H9 (cell line): ENCODE measurements around the gene FBXL12. TPM values are rescaled to one million over a fixed set of nuclear protein-coding genes. Genes with fewer than 3 reads are reported as not detected.

ENCODE experiments used
- DNase-seq: peaks from one replicate; pipeline ENCODE4 v3.0.0-alpha.2; 2017
- H2AFZ ChIP-seq: one replicate; pipeline ENCODE4 v1.6.1; 2013; ENCODE audit warnings: mild to moderate bottlenecking, low read length, control low read depth, moderate library complexity
- H2AK5ac ChIP-seq: 2 replicates; pipeline ENCODE4 v1.6.1; 2013; ENCODE audit warnings: low read length, control low read depth, mixed read lengths; ENCODE audit not compliant: insufficient read length
- H2BK120ac ChIP-seq: one replicate; pipeline ENCODE4 v1.6.1; 2013; ENCODE audit warnings: low read depth, mild to moderate bottlenecking, low read length, control low read depth, inconsistent platforms; ENCODE audit not compliant: poor library complexity, severe bottlenecking
- H2BK12ac ChIP-seq: 2 replicates; pipeline ENCODE4 v1.6.1; 2013; ENCODE audit warnings: low read length, control low read depth, mixed read lengths, low read depth; ENCODE audit not compliant: insufficient read length
- H2BK15ac ChIP-seq: 2 replicates; pipeline ENCODE4 v1.6.1; 2013; ENCODE audit warnings: low read depth, low read length, control low read depth
- H2BK20ac ChIP-seq: one replicate; pipeline ENCODE4 v1.6.1; 2013; ENCODE audit warnings: low read depth, mild to moderate bottlenecking, low read length, control low read depth, inconsistent platforms; ENCODE audit not compliant: poor library complexity, severe bottlenecking
- H2BK5ac ChIP-seq: 2 replicates; pipeline ENCODE4 v1.6.1; 2013; ENCODE audit warnings: low read length, control low read depth, mixed read lengths; ENCODE audit not compliant: insufficient read length
- H3K14ac ChIP-seq: 2 replicates; pipeline ENCODE4 v1.6.1; 2013; ENCODE audit warnings: low read length, control low read depth; ENCODE audit not compliant: insufficient read depth
- H3K18ac ChIP-seq: 2 replicates; pipeline ENCODE4 v1.6.1; 2013; ENCODE audit warnings: low read depth, mild to moderate bottlenecking, mixed read lengths, low read length, control low read depth; ENCODE audit not compliant: insufficient read length
- H3K23ac ChIP-seq: 2 replicates; pipeline ENCODE4 v1.6.1; 2013; ENCODE audit warnings: low read length, control low read depth, mixed read lengths, low read depth; ENCODE audit not compliant: insufficient read length
- H3K23me2 ChIP-seq: 2 replicates; pipeline ENCODE4 v1.6.1; 2013; ENCODE audit warnings: low read depth, mild to moderate bottlenecking, mixed read lengths, low read length, control low read depth; ENCODE audit not compliant: insufficient read length, poor library complexity, severe bottlenecking
- H3K27ac ChIP-seq: 2 replicates; pipeline ENCODE4 v1.5.1; 2013; ENCODE audit warnings: low read length, control low read depth, mixed read lengths, low read depth; ENCODE audit not compliant: insufficient read length
- H3K27me3 ChIP-seq: 2 replicates; pipeline ENCODE4 v1.6.1; 2013; ENCODE audit warnings: low read length, control low read depth, inconsistent platforms; ENCODE audit not compliant: insufficient read depth
- H3K4ac ChIP-seq: 2 replicates; pipeline ENCODE4 v1.6.1; 2013; ENCODE audit warnings: low read depth, mild to moderate bottlenecking, control low read depth, inconsistent platforms, low read length, moderate library complexity
- H3K4me1 ChIP-seq: 2 replicates; pipeline ENCODE4 v1.6.1; 2013; ENCODE audit warnings: low read length, control low read depth, inconsistent platforms; ENCODE audit not compliant: insufficient read depth
- H3K4me2 ChIP-seq: 2 replicates; pipeline ENCODE4 v1.6.1; 2013; ENCODE audit warnings: low read length, control low read depth, mixed read lengths; ENCODE audit not compliant: insufficient read length, insufficient read depth
- H3K56ac ChIP-seq: 2 replicates; pipeline ENCODE4 v1.6.1; 2013; ENCODE audit warnings: low read depth, mild to moderate bottlenecking, mixed read lengths, low read length, control low read depth; ENCODE audit not compliant: insufficient read length
- H3K79me1 ChIP-seq: 2 replicates; pipeline ENCODE4 v1.6.1; 2013; ENCODE audit warnings: low read depth, mild to moderate bottlenecking, moderate library complexity, low read length, control low read depth, inconsistent platforms; ENCODE audit not compliant: insufficient read depth, poor library complexity, severe bottlenecking
- H3K79me2 ChIP-seq: 2 replicates; pipeline ENCODE4 v1.6.1; 2013; ENCODE audit warnings: low read length, control low read depth, inconsistent platforms; ENCODE audit not compliant: insufficient read depth
- H3K9ac ChIP-seq: 2 replicates; pipeline ENCODE4 v1.6.1; 2013; ENCODE audit warnings: low read length, control low read depth, mixed read lengths; ENCODE audit not compliant: insufficient read length; ENCODE audit errors: extremely low read depth
- H3K9me3 ChIP-seq: one replicate; pipeline ENCODE4 v1.6.1; 2013; ENCODE audit warnings: low read depth, low read length, inconsistent platforms; ENCODE audit not compliant: control insufficient read depth
- H3T11ph ChIP-seq: one replicate; pipeline ENCODE4 v1.6.1; 2013; ENCODE audit warnings: mild to moderate bottlenecking, low read length, control low read depth, inconsistent platforms
- H4K20me1 ChIP-seq: one replicate; pipeline ENCODE4 v1.6.1; 2013; ENCODE audit not compliant: control insufficient read depth, insufficient read length, insufficient read depth
- H4K5ac ChIP-seq: 2 replicates; pipeline ENCODE4 v1.6.1; 2013; ENCODE audit warnings: low read depth, mild to moderate bottlenecking, mixed read lengths, low read length, control low read depth; ENCODE audit not compliant: insufficient read length
- H4K8ac ChIP-seq: replicated peaks from 2 replicates; pipeline ENCODE4 v1.6.1; 2013; ENCODE audit warnings: low read length, control low read depth, mixed read lengths, low read depth; ENCODE audit not compliant: insufficient read length
- H4K91ac ChIP-seq: 2 replicates; pipeline ENCODE4 v1.6.1; 2013; ENCODE audit warnings: low read depth, mild to moderate bottlenecking, moderate library complexity, mixed read lengths, low read length, control low read depth; ENCODE audit not compliant: insufficient read length
- H3K27ac Mint-ChIP-seq, 3 experiments: 2 replicates in 2 of 3; 3 replicates in 1 of 3; pipeline ENCODE4 v1.8.0; 2020 to 2021; ENCODE audit warnings: mixed read lengths in 3 of 3, mild to moderate bottlenecking in 1 of 3, moderate library complexity in 1 of 3
- H3K27me3 Mint-ChIP-seq: 2 replicates; pipeline ENCODE4 v1.8.0; 2021; ENCODE audit warnings: low read depth, mild to moderate bottlenecking, moderate library complexity, mixed read lengths
- H3K36me3 Mint-ChIP-seq, 3 experiments: 2 replicates in 2 of 3; 3 replicates in 1 of 3; pipeline ENCODE4 v1.8.0; 2020 to 2021; ENCODE audit warnings: low read depth in 3 of 3, mixed read lengths in 3 of 3; ENCODE audit not compliant: insufficient read depth in 1 of 3
- H3K4me1 Mint-ChIP-seq, 2 experiments: 2 replicates each; pipeline ENCODE4 v1.8.0; 2020; ENCODE audit warnings: mixed read lengths in 2 of 2
- H3K4me3 Mint-ChIP-seq, 2 experiments: 2 replicates in 1 of 2; 3 replicates in 1 of 2; pipeline ENCODE4 v1.8.0; 2020 to 2021; ENCODE audit warnings: mild to moderate bottlenecking in 2 of 2, mixed read lengths in 2 of 2, moderate library complexity in 1 of 2
- H3K9me3 Mint-ChIP-seq, 2 experiments: 2 replicates in 1 of 2; 3 replicates in 1 of 2; pipeline ENCODE4 v1.8.0; 2020; ENCODE audit warnings: mild to moderate bottlenecking in 2 of 2, mixed read lengths in 2 of 2, moderate library complexity in 1 of 2
- CTCF ChIP-seq: fragments of 200-600 bp; sonication (generic); conservative IDR thresholded peaks from 3 replicates; pipeline ENCODE4 v1.8.0; 2021; ENCODE audit warnings: antibody characterized with exemption, mild to moderate bottlenecking
- WGBS: extraction: QIAGEN DNeasy Blood & Tissue Kit; methylation state at CpG from one replicate; pipeline ENCODE4 v1.1.7; 2013; ENCODE audit warnings: missing lambda C conversion rate, low lambda C conversion rate, mixed read lengths; ENCODE audit not compliant: insufficient read length; ENCODE audit errors: extremely low coverage; 5-methylcytosine and 5-hydroxymethylcytosine counted together
- total RNA-seq: library from RNA; stranded (reverse); gene quantifications from 2 replicates; pipeline ENCODE4 v1.2.1, GENCODE V29; 2021

FBXL12 gene
- total RNA-seq, 1 experiment from 2014 or later: 31.8 TPM

GRCh38 chr19:9857920-9858746 is 39.3 kb upstream of the FBXL12 start:
- no peak overlapping the region for H3K18ac ChIP-seq
- TF ChIP-seq CTCF: no peak
- H3K79me1 ChIP-seq: no peaks in the 10 kb centered on the region
- WGBS: no CpG with 5 or more reads among the region's 10 CpGs
- no peaks in the 10 kb centered on the region for H3K27me3 Mint-ChIP-seq
- H3K27me3 ChIP-seq: no peaks in the 10 kb centered on the region
- H3K9me3 ChIP-seq: no peaks in the 10 kb centered on the region
- no peak overlapping the region for H4K8ac ChIP-seq
- H2AK5ac ChIP-seq: no peak overlapping the region
- peak overlapping the region in 2 of 3 experiments; percentile 45 to 92; a peak in 2 of 7 replicates for H3K27ac Mint-ChIP-seq
- H3K56ac ChIP-seq: no peak overlapping the region
- H3K9ac ChIP-seq: no peak overlapping the region
- no peaks in the 10 kb centered on the region for H3K23me2 ChIP-seq
- H3K27ac ChIP-seq: no peak overlapping the region
- no peak overlapping the region; a peak in 1 of 5 replicates for H3K4me3 Mint-ChIP-seq
- no peak overlapping the region for H3K23ac ChIP-seq
- DNase-seq: no peak
- H4K91ac ChIP-seq: no peak overlapping the region
- no peaks in the 10 kb centered on the region for H3K9me3 Mint-ChIP-seq
- no peak overlapping the region for H3K14ac ChIP-seq
- H2BK5ac ChIP-seq: no peak overlapping the region
- H2BK12ac ChIP-seq: no peak overlapping the region
- H3K4ac ChIP-seq: no peak overlapping the region
- no peak overlapping the region for H3T11ph ChIP-seq
- H4K20me1 ChIP-seq: no peaks in the 10 kb centered on the region
- H3K4me1 Mint-ChIP-seq: peaks cover 0 to 2% of the 10 kb centered on the region in 2 experiments; a peak in 3 of 4 replicates
- no peak overlapping the region for H2BK120ac ChIP-seq
- peaks cover 19 to 52% (median 49%) of the 10 kb centered on the region in 3 experiments; a peak in 6 of 7 replicates for H3K36me3 Mint-ChIP-seq
- H3K4me2 ChIP-seq: no peak overlapping the region
- no peaks in the 10 kb centered on the region for H3K79me2 ChIP-seq
- H2BK20ac ChIP-seq: no peak overlapping the region
- no peak overlapping the region for H4K5ac ChIP-seq
- no peak overlapping the region for H2AFZ ChIP-seq
- no peak overlapping the region for H2BK15ac ChIP-seq
- H3K4me1 ChIP-seq: no peaks in the 10 kb centered on the region
